A673 (cell line): ENCODE data around the gene COPZ1.

Experiments used
- EZH2 ChIP-seq: fragments of 200-600 bp; sonication (generic); IDR thresholded peaks from 2 replicates; pipeline ENCODE4 v1.6.1; 2017; ENCODE audit warnings: borderline replicate concordance, low read depth, mild to moderate bottlenecking, mixed read lengths, antibody characterized with exemption, low read length; ENCODE audit not compliant: poor library complexity, severe bottlenecking
- TF ChIP-seq, protein P1 (sequence below): fragments of 300-800, 200-600 bp; sonication (generic); conservative IDR thresholded peaks from 2 replicates; pipeline ENCODE4 v1.5.1; 2017; ENCODE audit warnings: low read depth, mild to moderate bottlenecking, antibody characterized with exemption, low read length, moderate library complexity, mixed read lengths

DNA sequence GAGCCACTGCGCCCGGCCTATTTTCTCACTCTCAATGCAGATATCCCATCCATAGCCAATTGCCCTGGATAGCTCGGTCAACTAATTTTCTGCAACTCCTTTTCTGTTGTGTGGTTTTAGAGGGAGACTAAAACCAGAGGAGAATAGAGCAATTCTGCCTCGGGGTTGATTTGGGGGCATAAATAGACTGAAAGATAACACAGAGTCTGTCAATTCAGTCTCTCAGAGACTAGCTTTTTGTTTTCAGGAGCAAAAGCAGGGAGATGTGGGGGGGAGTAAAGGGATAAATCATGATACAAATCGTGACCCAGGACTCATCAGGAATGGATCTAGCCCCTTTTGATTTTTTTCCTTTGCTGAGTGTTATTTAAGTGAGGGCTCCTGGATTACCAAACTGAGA is 6.5 kb downstream of the COPZ1 start:
- no peak for TF ChIP-seq EZH2
- TF ChIP-seq, protein P1, sequence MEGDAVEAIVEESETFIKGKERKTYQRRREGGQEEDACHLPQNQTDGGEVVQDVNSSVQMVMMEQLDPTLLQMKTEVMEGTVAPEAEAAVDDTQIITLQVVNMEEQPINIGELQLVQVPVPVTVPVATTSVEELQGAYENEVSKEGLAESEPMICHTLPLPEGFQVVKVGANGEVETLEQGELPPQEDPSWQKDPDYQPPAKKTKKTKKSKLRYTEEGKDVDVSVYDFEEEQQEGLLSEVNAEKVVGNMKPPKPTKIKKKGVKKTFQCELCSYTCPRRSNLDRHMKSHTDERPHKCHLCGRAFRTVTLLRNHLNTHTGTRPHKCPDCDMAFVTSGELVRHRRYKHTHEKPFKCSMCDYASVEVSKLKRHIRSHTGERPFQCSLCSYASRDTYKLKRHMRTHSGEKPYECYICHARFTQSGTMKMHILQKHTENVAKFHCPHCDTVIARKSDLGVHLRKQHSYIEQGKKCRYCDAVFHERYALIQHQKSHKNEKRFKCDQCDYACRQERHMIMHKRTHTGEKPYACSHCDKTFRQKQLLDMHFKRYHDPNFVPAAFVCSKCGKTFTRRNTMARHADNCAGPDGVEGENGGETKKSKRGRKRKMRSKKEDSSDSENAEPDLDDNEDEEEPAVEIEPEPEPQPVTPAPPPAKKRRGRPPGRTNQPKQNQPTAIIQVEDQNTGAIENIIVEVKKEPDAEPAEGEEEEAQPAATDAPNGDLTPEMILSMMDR = no peak
